Measurements from ENCODE around the gene SCAMP1. TPM values are rescaled to one million over a fixed set of nuclear protein-coding genes. Genes with fewer than 3 reads are reported as not detected.

The SCAMP1 gene
- polyA plus RNA-seq, 1 of the 3 experiments (the other 2 are of a cell fraction): 11.5 TPM

DNA sequence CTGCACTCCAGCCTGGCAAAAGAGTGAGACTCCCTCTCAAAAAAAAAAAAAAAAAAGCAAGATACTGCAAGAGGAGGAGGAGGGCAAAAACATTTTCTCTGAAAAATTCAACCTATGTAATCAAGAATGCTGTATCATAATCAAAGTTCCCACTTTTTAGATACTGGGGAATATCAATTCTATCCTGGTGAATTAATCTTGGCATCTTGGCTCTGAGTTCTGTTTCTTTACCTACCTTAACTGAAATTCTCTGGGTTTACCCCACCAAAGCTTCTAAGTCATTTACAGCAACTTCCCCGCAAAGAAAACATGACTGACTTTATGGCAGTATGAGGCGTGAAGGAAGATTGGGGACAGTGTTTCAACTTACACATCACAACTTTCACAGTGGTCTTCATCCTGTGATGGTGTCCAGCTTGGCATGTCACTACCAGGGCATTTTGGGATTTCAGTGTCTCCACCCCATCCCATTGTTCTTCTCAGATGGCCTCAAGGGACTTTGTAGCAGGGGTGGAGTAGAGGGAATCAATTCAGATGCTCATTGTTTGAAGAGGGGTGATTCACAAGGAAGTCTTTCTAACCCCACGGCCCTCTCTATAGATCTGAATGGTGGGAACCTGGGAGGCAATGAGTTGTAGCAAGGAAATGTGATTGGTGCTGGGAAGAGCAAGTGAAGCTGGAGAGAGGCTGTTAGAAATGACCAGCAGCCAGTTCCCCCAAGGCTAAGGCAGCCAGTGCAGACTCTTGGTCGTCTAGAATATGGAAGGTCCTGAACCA is 130.5 kb downstream of the SCAMP1 start:
- Histone ChIP-seq H3F3A (replicated peaks; ENCODE audit: insufficient read depth) (peaks cover 11% of the 10 kb centered on the region), H3K27ac (ENCODE audit: low read depth in 2 of 2, low read length in 1 of 2) (peak overlapping the region; percentile 43 to 59), H2AFZ (ENCODE audit: low read depth) (no peak overlapping the region), H3K4me1 (ENCODE audit: control insufficient read depth in 1 of 2, insufficient read depth in 2 of 2, low read depth in 1 of 2, low read length in 1 of 2) (peaks cover 0 to 14% of the 10 kb centered on the region in 2 experiments; a peak in 1 of 4 replicates), H3K9me2 (no peaks in the 10 kb centered on the region), H3K9ac (no peak overlapping the region), H4K20me1 (ENCODE audit: insufficient read depth) (no peaks in the 10 kb centered on the region), H3K27me3 (ENCODE audit: insufficient read depth) (no peaks in the 10 kb centered on the region), H3K4me3 (ENCODE audit: low read depth in 2 of 2, low read length in 1 of 2) (no peak overlapping the region), H3K36me3 (replicated peaks in 1 of 2; ENCODE audit: control insufficient read depth in 1 of 2, insufficient read depth in 2 of 2, low read length in 1 of 2) (peaks cover 28 to 43% of the 10 kb centered on the region in 2 experiments), H3K4me2 (no peak overlapping the region), H3K79me2 (ENCODE audit: insufficient read depth) (peaks cover 75% of the 10 kb centered on the region), H3K9me3 (no peaks in the 10 kb centered on the region)
- WGBS (ENCODE audit: low lambda C conversion rate): 86% methylated on average over 4 of the region's 4 CpGs
- CTCF ChIA-PET: interaction anchor here (1.0 to 2.3 kb wide), 5 partner anchors 12 to 137 kb away, joined by 3 to 10 read pairs (median 4); no protein-coding TSS in a partner anchor
- no peak for DNase-seq
- POLR2A ChIA-PET: no interaction called here
- no peak for TF ChIP-seq JUND (IDR thresholded peaks at IDR 0.05)
- TF ChIP-seq, protein P1, sequence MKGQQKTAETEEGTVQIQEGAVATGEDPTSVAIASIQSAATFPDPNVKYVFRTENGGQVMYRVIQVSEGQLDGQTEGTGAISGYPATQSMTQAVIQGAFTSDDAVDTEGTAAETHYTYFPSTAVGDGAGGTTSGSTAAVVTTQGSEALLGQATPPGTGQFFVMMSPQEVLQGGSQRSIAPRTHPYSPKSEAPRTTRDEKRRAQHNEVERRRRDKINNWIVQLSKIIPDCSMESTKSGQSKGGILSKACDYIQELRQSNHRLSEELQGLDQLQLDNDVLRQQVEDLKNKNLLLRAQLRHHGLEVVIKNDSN (IDR thresholded peaks at IDR 0.05; ENCODE audit: borderline replicate concordance, low read depth): no peak
- no peak for TF ChIP-seq SMC3 (IDR thresholded peaks at IDR 0.05; ENCODE audit: low read depth, low read length)
- TF ChIP-seq GATA2 (CRISPR knock-in tag; IDR thresholded peaks at IDR 0.05): no peak
- no peak for TF ChIP-seq FOXJ3 (CRISPR knock-in tag; IDR thresholded peaks at IDR 0.05)
- TF ChIP-seq, protein P2, sequence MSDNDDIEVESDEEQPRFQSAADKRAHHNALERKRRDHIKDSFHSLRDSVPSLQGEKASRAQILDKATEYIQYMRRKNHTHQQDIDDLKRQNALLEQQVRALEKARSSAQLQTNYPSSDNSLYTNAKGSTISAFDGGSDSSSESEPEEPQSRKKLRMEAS (IDR thresholded peaks at IDR 0.05; ENCODE audit: low read depth): no peak
- TF ChIP-seq, protein P3, sequence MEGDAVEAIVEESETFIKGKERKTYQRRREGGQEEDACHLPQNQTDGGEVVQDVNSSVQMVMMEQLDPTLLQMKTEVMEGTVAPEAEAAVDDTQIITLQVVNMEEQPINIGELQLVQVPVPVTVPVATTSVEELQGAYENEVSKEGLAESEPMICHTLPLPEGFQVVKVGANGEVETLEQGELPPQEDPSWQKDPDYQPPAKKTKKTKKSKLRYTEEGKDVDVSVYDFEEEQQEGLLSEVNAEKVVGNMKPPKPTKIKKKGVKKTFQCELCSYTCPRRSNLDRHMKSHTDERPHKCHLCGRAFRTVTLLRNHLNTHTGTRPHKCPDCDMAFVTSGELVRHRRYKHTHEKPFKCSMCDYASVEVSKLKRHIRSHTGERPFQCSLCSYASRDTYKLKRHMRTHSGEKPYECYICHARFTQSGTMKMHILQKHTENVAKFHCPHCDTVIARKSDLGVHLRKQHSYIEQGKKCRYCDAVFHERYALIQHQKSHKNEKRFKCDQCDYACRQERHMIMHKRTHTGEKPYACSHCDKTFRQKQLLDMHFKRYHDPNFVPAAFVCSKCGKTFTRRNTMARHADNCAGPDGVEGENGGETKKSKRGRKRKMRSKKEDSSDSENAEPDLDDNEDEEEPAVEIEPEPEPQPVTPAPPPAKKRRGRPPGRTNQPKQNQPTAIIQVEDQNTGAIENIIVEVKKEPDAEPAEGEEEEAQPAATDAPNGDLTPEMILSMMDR (IDR thresholded peaks at IDR 0.05): no peak
- TF ChIP-seq REST (IDR thresholded peaks at IDR 0.05; ENCODE audit: low read depth, low read length): no peak
- TF ChIP-seq SIN3A (IDR thresholded peaks at IDR 0.05; ENCODE audit: borderline replicate concordance, low read depth, low read length): no peak
- TF ChIP-seq RXRA (IDR thresholded peaks at IDR 0.05; ENCODE audit: borderline replicate concordance, low read depth): no peak
- TF ChIP-seq CHD2 (IDR thresholded peaks at IDR 0.05; ENCODE audit: low read length, partially characterized antibody): no peak
- no peak for TF ChIP-seq TAF1 (IDR thresholded peaks at IDR 0.05; ENCODE audit: borderline replicate concordance, low read depth, low read length)
- no peak for TF ChIP-seq FOXM1 (IDR thresholded peaks at IDR 0.05; ENCODE audit: low read depth)
- TF ChIP-seq ELF1 (IDR thresholded peaks at IDR 0.05): no peak
- TF ChIP-seq FOSL2 (IDR thresholded peaks at IDR 0.05; ENCODE audit: borderline replicate concordance, low read depth): no peak
- TF ChIP-seq, protein P4, sequence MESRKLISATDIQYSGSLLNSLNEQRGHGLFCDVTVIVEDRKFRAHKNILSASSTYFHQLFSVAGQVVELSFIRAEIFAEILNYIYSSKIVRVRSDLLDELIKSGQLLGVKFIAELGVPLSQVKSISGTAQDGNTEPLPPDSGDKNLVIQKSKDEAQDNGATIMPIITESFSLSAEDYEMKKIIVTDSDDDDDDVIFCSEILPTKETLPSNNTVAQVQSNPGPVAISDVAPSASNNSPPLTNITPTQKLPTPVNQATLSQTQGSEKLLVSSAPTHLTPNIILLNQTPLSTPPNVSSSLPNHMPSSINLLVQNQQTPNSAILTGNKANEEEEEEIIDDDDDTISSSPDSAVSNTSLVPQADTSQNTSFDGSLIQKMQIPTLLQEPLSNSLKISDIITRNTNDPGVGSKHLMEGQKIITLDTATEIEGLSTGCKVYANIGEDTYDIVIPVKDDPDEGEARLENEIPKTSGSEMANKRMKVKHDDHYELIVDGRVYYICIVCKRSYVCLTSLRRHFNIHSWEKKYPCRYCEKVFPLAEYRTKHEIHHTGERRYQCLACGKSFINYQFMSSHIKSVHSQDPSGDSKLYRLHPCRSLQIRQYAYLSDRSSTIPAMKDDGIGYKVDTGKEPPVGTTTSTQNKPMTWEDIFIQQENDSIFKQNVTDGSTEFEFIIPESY (IDR thresholded peaks at IDR 0.05; ENCODE audit: borderline replicate concordance, low read depth): no peak
- TF ChIP-seq PBX3 (IDR thresholded peaks at IDR 0.05): peak; percentile 51; the same call in 1 of the 2 replicates
- no peak for TF ChIP-seq RFX5 (IDR thresholded peaks at IDR 0.05; ENCODE audit: low read length)
- peak; percentile 42; the same call in 1 of the 2 replicates for TF ChIP-seq NFIC (IDR thresholded peaks at IDR 0.05; ENCODE audit: borderline replicate concordance)
- no peak for TF ChIP-seq MXI1 (IDR thresholded peaks at IDR 0.05; ENCODE audit: low read depth, low read length)
- TF ChIP-seq TCF12 (IDR thresholded peaks at IDR 0.05): peak; percentile 86
- TF ChIP-seq IRF3 (IDR thresholded peaks at IDR 0.05; ENCODE audit: low read depth, low read length): no peak
